HEK293 (cell line): ENCODE results near the gene DNAJC5.

Experiments used
- CTCF ChIA-PET: fragments of 350-600 bp; formaldehyde crosslinking; extraction: SDS; loops from one replicate; lab custom pipeline; 2021; ENCODE audit warnings: antibody characterized with exemption; lab: Yijun Ruan, JAX
- POLR2A ChIA-PET: fragments of 300-600 bp; formaldehyde crosslinking; extraction: SDS; loops from one replicate; lab custom pipeline; 2020; ENCODE audit warnings: antibody characterized with exemption, inconsistent platforms; lab: Yijun Ruan, JAX
- H3K27ac ChIP-seq: fragments of 200-500 bp; sonication (Bioruptor generic); 2 replicates; pipeline ENCODE4 v1.5.1; 2014; ENCODE audit warnings: low read depth, low read length, control low read depth, inconsistent platforms; ENCODE audit errors: extremely low read depth
- H3K36me3 ChIP-seq, 2 experiments: fragments of 200-500 bp in 1 of 2; sonication (Bioruptor generic) in 1 of 2; 1 replicate in 1 of 2; 2 replicates in 1 of 2; pipeline ENCODE4 v1.5.1; 2014 to 2017; ENCODE audit warnings: inconsistent platforms in 2 of 2, low read length in 2 of 2; ENCODE audit not compliant: control insufficient read depth in 2 of 2, insufficient read depth in 1 of 2
- H3K4me1 ChIP-seq: fragments of 200-500 bp; sonication (Bioruptor generic); 2 replicates; pipeline ENCODE4 v1.5.1; 2014; ENCODE audit warnings: mild to moderate bottlenecking, low read length, inconsistent platforms; ENCODE audit not compliant: control insufficient read depth, insufficient read depth
- H3K4me3 ChIP-seq: 2 replicates; pipeline ENCODE4 v1.5.1; 2011; ENCODE audit warnings: low read depth, mild to moderate bottlenecking, control low read depth, low read length, moderate library complexity
- H3K9me3 ChIP-seq: fragments of 200-500 bp; sonication (Bioruptor generic); 2 replicates; pipeline ENCODE4 v1.5.1; 2014; ENCODE audit warnings: low read depth, low read length, inconsistent platforms; ENCODE audit not compliant: control insufficient read depth, insufficient read depth
- ATF2 ChIP-seq: fragments of 450-650 bp; formaldehyde crosslinking; IDR thresholded peaks from 2 replicates; pipeline ENCODE4 v1.5.1; 2016; ENCODE audit warnings: missing biosample characterization, missing genetic modification characterization, low read depth
- BCL11A ChIP-seq: fragments of 450-650 bp; formaldehyde crosslinking; IDR thresholded peaks from 2 replicates; pipeline ENCODE4 v1.5.1; 2016; ENCODE audit warnings: low read depth, missing biosample characterization, missing genetic modification characterization
- BCL11B ChIP-seq: fragments of 450-650 bp; formaldehyde crosslinking; IDR thresholded peaks from 2 replicates; pipeline ENCODE4 v1.5.1; 2016; ENCODE audit warnings: low read depth, missing biosample characterization, missing genetic modification characterization
- EGR2 ChIP-seq: fragments of 450-650 bp; formaldehyde crosslinking; IDR thresholded peaks from 2 replicates; pipeline ENCODE4 v1.5.1; 2016; ENCODE audit warnings: low read depth, missing biosample characterization, missing genetic modification characterization
- FEZF1 ChIP-seq: fragments of 450-650 bp; formaldehyde crosslinking; IDR thresholded peaks from 2 replicates; pipeline ENCODE4 v1.5.1; 2016; ENCODE audit warnings: missing biosample characterization, missing genetic modification characterization
- GLI4 ChIP-seq: fragments of 450-650 bp; formaldehyde crosslinking; IDR thresholded peaks from 2 replicates; pipeline ENCODE4 v1.5.1; 2016; ENCODE audit warnings: missing biosample characterization, missing genetic modification characterization
- GLIS2 ChIP-seq: fragments of 450-650 bp; formaldehyde crosslinking; IDR thresholded peaks from 2 replicates; pipeline ENCODE4 v1.5.1; 2016; ENCODE audit warnings: missing biosample characterization, missing genetic modification characterization
- KLF1 ChIP-seq: fragments of 450-650 bp; formaldehyde crosslinking; IDR thresholded peaks from 2 replicates; pipeline ENCODE4 v1.5.1; 2016; ENCODE audit warnings: missing biosample characterization, missing genetic modification characterization
- SP2 ChIP-seq: fragments of 450-650 bp; formaldehyde crosslinking; IDR thresholded peaks from 2 replicates; pipeline ENCODE4 v1.5.1; 2016; ENCODE audit warnings: missing biosample characterization, missing genetic modification characterization
- SP7 ChIP-seq: fragments of 450-650 bp; formaldehyde crosslinking; IDR thresholded peaks from 2 replicates; pipeline ENCODE4 v1.5.1; 2016; ENCODE audit warnings: missing biosample characterization, missing genetic modification characterization
- ZBTB10 ChIP-seq: fragments of 450-650 bp; formaldehyde crosslinking; IDR thresholded peaks from 2 replicates; pipeline ENCODE4 v1.5.1; 2016; ENCODE audit warnings: missing biosample characterization, missing genetic modification characterization
- ZBTB17 ChIP-seq: fragments of 450-650 bp; formaldehyde crosslinking; IDR thresholded peaks from 2 replicates; pipeline ENCODE4 v1.5.1; 2016; ENCODE audit warnings: missing biosample characterization, missing genetic modification characterization
- ZBTB20 ChIP-seq: fragments of 450-650 bp; formaldehyde crosslinking; IDR thresholded peaks from 2 replicates; pipeline ENCODE4 v1.5.1; 2016; ENCODE audit warnings: missing biosample characterization, missing genetic modification characterization
- ZIC2 ChIP-seq: fragments of 450-650 bp; formaldehyde crosslinking; IDR thresholded peaks from 2 replicates; pipeline ENCODE4 v1.5.1; 2016; ENCODE audit warnings: missing biosample characterization, missing genetic modification characterization
- ZNF157 ChIP-seq: fragments of 450-650 bp; formaldehyde crosslinking; IDR thresholded peaks from 2 replicates; pipeline ENCODE4 v1.5.1; 2016; ENCODE audit warnings: missing biosample characterization, missing genetic modification characterization
- ZNF211 ChIP-seq: fragments of 450-650 bp; formaldehyde crosslinking; IDR thresholded peaks from 2 replicates; pipeline ENCODE4 v1.5.1; 2016; ENCODE audit warnings: low read depth, missing biosample characterization, missing genetic modification characterization
- ZNF24 ChIP-seq: fragments of 450-650 bp; formaldehyde crosslinking; IDR thresholded peaks from 2 replicates; pipeline ENCODE4 v1.5.1; 2016; ENCODE audit warnings: missing biosample characterization, missing genetic modification characterization
- ZNF292 ChIP-seq: fragments of 450-650 bp; formaldehyde crosslinking; IDR thresholded peaks from 2 replicates; pipeline ENCODE4 v1.5.1; 2016; ENCODE audit warnings: low read depth, missing biosample characterization, missing genetic modification characterization, borderline replicate concordance
- ZNF302 ChIP-seq: fragments of 450-650 bp; formaldehyde crosslinking; IDR thresholded peaks from 2 replicates; pipeline ENCODE4 v1.5.1; 2016; ENCODE audit warnings: missing biosample characterization, missing genetic modification characterization, low read depth
- ZNF311 ChIP-seq: fragments of 450-650 bp; formaldehyde crosslinking; IDR thresholded peaks from 2 replicates; pipeline ENCODE4 v1.5.1; 2017; ENCODE audit warnings: missing biosample characterization, missing genetic modification characterization, borderline replicate concordance
- ZNF341 ChIP-seq: fragments of 450-650 bp; formaldehyde crosslinking; IDR thresholded peaks from 2 replicates; pipeline ENCODE4; 2016; ENCODE audit warnings: low read depth, missing biosample characterization, missing genetic modification characterization
- ZNF354C ChIP-seq: fragments of 450-650 bp; formaldehyde crosslinking; IDR thresholded peaks from 2 replicates; pipeline ENCODE4 v1.5.1; 2016; ENCODE audit warnings: missing biosample characterization, missing genetic modification characterization, low read depth, borderline replicate concordance
- ZNF488 ChIP-seq: fragments of 450-650 bp; formaldehyde crosslinking; IDR thresholded peaks from 2 replicates; pipeline ENCODE4 v1.5.1; 2016; ENCODE audit warnings: missing biosample characterization, missing genetic modification characterization
- ZNF529 ChIP-seq: fragments of 450-650 bp; formaldehyde crosslinking; IDR thresholded peaks from 2 replicates; pipeline ENCODE4 v1.5.1; 2017; ENCODE audit warnings: missing genetic modification characterization, missing biosample characterization; ENCODE audit not compliant: insufficient replicate concordance
- ZNF530 ChIP-seq: fragments of 450-650 bp; formaldehyde crosslinking; IDR thresholded peaks from 2 replicates; pipeline ENCODE4 v1.5.1; 2016; ENCODE audit warnings: low read depth, missing biosample characterization, missing genetic modification characterization
- ZNF548 ChIP-seq: fragments of 450-650 bp; formaldehyde crosslinking; IDR thresholded peaks from 2 replicates; pipeline ENCODE4 v1.5.1; 2016; ENCODE audit warnings: missing biosample characterization, missing genetic modification characterization
- ZNF654 ChIP-seq: fragments of 450-650 bp; formaldehyde crosslinking; IDR thresholded peaks from 2 replicates; pipeline ENCODE4 v1.5.1; 2016; ENCODE audit warnings: low read depth, missing biosample characterization, missing genetic modification characterization
- ZNF658 ChIP-seq: fragments of 450-650 bp; formaldehyde crosslinking; IDR thresholded peaks from 2 replicates; pipeline ENCODE4; 2016; ENCODE audit warnings: missing biosample characterization, missing genetic modification characterization
- ZNF664 ChIP-seq: fragments of 450-650 bp; formaldehyde crosslinking; IDR thresholded peaks from 2 replicates; pipeline ENCODE4 v1.5.1; 2016; ENCODE audit warnings: missing biosample characterization, missing genetic modification characterization
- ZNF692 ChIP-seq: fragments of 450-650 bp; formaldehyde crosslinking; IDR thresholded peaks from 2 replicates; pipeline ENCODE4 v1.5.1; 2016; ENCODE audit warnings: missing biosample characterization, missing genetic modification characterization
- ZNF785 ChIP-seq: fragments of 450-650 bp; formaldehyde crosslinking; IDR thresholded peaks from 2 replicates; pipeline ENCODE4 v1.5.1; 2016; ENCODE audit warnings: missing biosample characterization, missing genetic modification characterization
- ZNF791 ChIP-seq: fragments of 450-650 bp; formaldehyde crosslinking; IDR thresholded peaks from 2 replicates; pipeline ENCODE4 v1.5.1; 2016; ENCODE audit warnings: missing biosample characterization, missing genetic modification characterization
- ZSCAN23 ChIP-seq: fragments of 450-650 bp; formaldehyde crosslinking; IDR thresholded peaks from 2 replicates; pipeline ENCODE4 v1.5.1; 2016; ENCODE audit warnings: missing biosample characterization, missing genetic modification characterization

DNAJC5 gene

GRCh38 chr20:63958964-63959698 lies 64.2 kb downstream of the DNAJC5 start:
- peaks cover 0 to 56% of the 10 kb centered on the region in 2 experiments; a peak in 1 of 3 replicates for H3K36me3 ChIP-seq
- H3K9me3 ChIP-seq: no peaks in the 10 kb centered on the region
- H3K27ac ChIP-seq: 0 out of 2 replicates have a peak overlapping the region, but pooled peaks have one; percentile 33
- CTCF ChIA-PET: interaction anchor here (0.6 to 0.7 kb wide), 4 partner anchors 8 to 162 kb away, joined by 3 to 5 read pairs (median 4); no protein-coding TSS in a partner anchor
- 0 out of 2 replicates have a peak, but pooled peaks cover 4% of the 10 kb centered on the region for H3K4me1 ChIP-seq
- POLR2A ChIA-PET: no interaction called here
- no peak overlapping the region for H3K4me3 ChIP-seq
- TF ChIP-seq SP2 (tag by site-specific recombination) (peak; percentile 33), ZSCAN23 (tag by site-specific recombination) (no peak), ZNF354C (no peak), ZNF488 (tag by site-specific recombination) (no peak), ZNF211 (tag by site-specific recombination) (no peak), GLIS2 (peak; percentile 84), ZNF341 (no peak; the same call in 1 of the 2 replicates), ZNF157 (no peak), ZIC2 (tag by site-specific recombination) (peak; percentile 99), ZNF24 (tag by site-specific recombination) (no peak), ZNF692 (tag by site-specific recombination) (peak; percentile 26; the same call in 1 of the 2 replicates), ZBTB20 (peak; percentile 58; the same call in 1 of the 2 replicates), BCL11A (peak; percentile 47; the same call in 1 of the 2 replicates), ZNF785 (tag by site-specific recombination) (no peak), KLF1 (tag by site-specific recombination) (peak; percentile 35; the same call in 1 of the 2 replicates), ATF2 (tag by site-specific recombination) (no peak), BCL11B (tag by site-specific recombination) (no peak), ZBTB10 (tag by site-specific recombination) (no peak), FEZF1 (tag by site-specific recombination) (no peak), ZNF664 (tag by site-specific recombination) (no peak), ZNF529 (tag by site-specific recombination) (no peak), ZNF658 (tag by site-specific recombination) (no peak), ZNF654 (tag by site-specific recombination) (no peak), ZNF548 (tag by site-specific recombination) (no peak), EGR2 (peak; percentile 54), ZBTB17 (tag by site-specific recombination) (peak; percentile 40; the same call in 1 of the 2 replicates), ZNF292 (tag by site-specific recombination) (no peak), SP7 (tag by site-specific recombination) (no peak), ZNF302 (no peak), ZNF311 (no peak), GLI4 (tag by site-specific recombination) (no peak), ZNF791 (tag by site-specific recombination) (no peak), ZNF530 (tag by site-specific recombination) (no peak)
